ENCODE measurements around the gene CHAT.

- TF ChIP-seq CTCF (IDR thresholded peaks at IDR 0.05) (no peak), EZH2phosphoT487 (IDR thresholded peaks at IDR 0.05) (no peak)
Observed at GRCh38 chr10:49710966-49711365, 97.1 kb downstream of the CHAT start.
